ENCODE data around the gene GPR155. TPM values are rescaled to one million over a fixed set of nuclear protein-coding genes. Genes with fewer than 3 reads are reported as not detected.
A peak's percentile ranks its signal among the peaks of the same experiment; 100 is the strongest.

GPR155 gene
- total RNA-seq, 4 donors from 2014 or later = 1.2 to 7.3 (median 3.5) TPM

GRCh38 chr2:174495365-174496012, 8.7 kb upstream of the GPR155 start:
- intact Hi-C loops (cut with DNase I; ENCODE audit: low total_unique reads) (no loop called here), in situ Hi-C loops (cut with MboI; ENCODE audit: low pct_ligation_motif_present in 1 of 4, low pct_unique_long_range_greater_than_20kb in 1 of 4, low sequenced_read_pairs in 3 of 4) (no loop called here)
- Histone ChIP-seq H3K36me3 (no peaks in the 10 kb centered on the region), H3K4me1 (peaks cover 0 to 8% (median 0%) of the 10 kb centered on the region in 4 donors), H3K27ac (no peak overlapping the region), H3K9me3 (no peaks in the 10 kb centered on the region), H3K4me3 (no peak overlapping the region), H3K27me3 (no peaks in the 10 kb centered on the region)
- TF ChIP-seq POLR2A (IDR thresholded peaks at IDR 0.05) = no peak
- TF ChIP-seq EP300 (IDR thresholded peaks at IDR 0.05; ENCODE audit: low read depth) = no peak
- TF ChIP-seq CTCF (IDR thresholded peaks at IDR 0.05) = no peak
- TF ChIP-seq POLR2AphosphoS5 (IDR thresholded peaks at IDR 0.05) = no peak
- DNase-seq = no peak
- WGBS, 2 donors (ENCODE audit: low coverage in 1 of 2) = 61 to 62% methylated on average over 4 to 5 of the region's 5 CpGs

- Histone ChIP-seq H3K4me1 (peaks cover 0 to 8% (median 0%) of the 10 kb centered on the region in 4 donors), H3K9me3 (no peaks in the 10 kb centered on the region), H3K4me3 (no peak overlapping the region), H3K27me3 (no peaks in the 10 kb centered on the region), H3K27ac (peak overlapping the region; percentile 57 to 75 (median 66)), H3K36me3 (no peaks in the 10 kb centered on the region)
- no peak for DNase-seq
- TF ChIP-seq CTCF (IDR thresholded peaks at IDR 0.05) = no peak
- no peak for TF ChIP-seq EP300 (IDR thresholded peaks at IDR 0.05; ENCODE audit: low read depth)
- TF ChIP-seq POLR2AphosphoS5 (IDR thresholded peaks at IDR 0.05) = no peak
- no peak for TF ChIP-seq POLR2A (IDR thresholded peaks at IDR 0.05)
- WGBS, 2 donors (ENCODE audit: low coverage in 1 of 2) = 65 to 86% methylated on average over 7 to 11 of the region's 11 CpGs
- in situ Hi-C loops (cut with MboI; ENCODE audit: low pct_ligation_motif_present in 1 of 4, low pct_unique_long_range_greater_than_20kb in 1 of 4, low sequenced_read_pairs in 3 of 4) (no loop called here), intact Hi-C loops (cut with DNase I; ENCODE audit: low total_unique reads) (no loop called here)
These were observed 6.9 kb upstream of the GPR155 start for GRCh38 chr2:174493549-174494331.

GRCh38 chr2:174492963-174493431, 6.2 kb upstream of the GPR155 start:
- intact Hi-C loops (cut with DNase I; ENCODE audit: low total_unique reads) = no loop called here
- in situ Hi-C loops (cut with MboI; ENCODE audit: low pct_ligation_motif_present in 1 of 4, low pct_unique_long_range_greater_than_20kb in 1 of 4, low sequenced_read_pairs in 3 of 4) = no loop called here
- Histone ChIP-seq H3K27me3 (no peaks in the 10 kb centered on the region), H3K4me3 (no peak overlapping the region), H3K36me3 (no peaks in the 10 kb centered on the region), H3K4me1 (peaks cover 0 to 8% (median 0%) of the 10 kb centered on the region in 4 donors), H3K9me3 (no peaks in the 10 kb centered on the region), H3K27ac (peak overlapping the region; percentile 57 to 75 (median 66))
- peak; percentile 60 for DNase-seq
- 65 to 68% methylated on average over 5 to 7 of the region's 7 CpGs for WGBS, 2 donors (ENCODE audit: low coverage in 1 of 2)
- TF ChIP-seq CTCF (IDR thresholded peaks at IDR 0.05) (no peak), EP300 (IDR thresholded peaks at IDR 0.05; ENCODE audit: low read depth) (no peak), POLR2AphosphoS5 (IDR thresholded peaks at IDR 0.05) (no peak), POLR2A (IDR thresholded peaks at IDR 0.05) (no peak)

- in situ Hi-C loops (cut with MboI; ENCODE audit: low pct_ligation_motif_present in 1 of 4, low pct_unique_long_range_greater_than_20kb in 1 of 4, low sequenced_read_pairs in 3 of 4) (no loop called here), intact Hi-C loops (cut with DNase I; ENCODE audit: low total_unique reads) (no loop called here)
- H3K9me3 ChIP-seq = no peaks in the 10 kb centered on the region
- no peak for DNase-seq
- no peak overlapping the region for H3K4me3 ChIP-seq
- peaks cover 0 to 13% (median 0%) of the 10 kb centered on the region in 4 donors for H3K4me1 ChIP-seq
- TF ChIP-seq POLR2A (IDR thresholded peaks at IDR 0.05) (no peak), CTCF (IDR thresholded peaks at IDR 0.05) (no peak), POLR2AphosphoS5 (IDR thresholded peaks at IDR 0.05) (no peak), EP300 (IDR thresholded peaks at IDR 0.05; ENCODE audit: low read depth) (no peak)
- no peaks in the 10 kb centered on the region for H3K36me3 ChIP-seq
- WGBS, 2 donors (ENCODE audit: low coverage in 1 of 2) = 89 to 97% methylated on average over 2 of the region's 2 CpGs
- H3K27ac ChIP-seq = peak overlapping the region in 1 of 4 donors; percentile 63
- H3K27me3 ChIP-seq = no peaks in the 10 kb centered on the region
These were observed 5.1 kb upstream of the GPR155 start for GRCh38 chr2:174491947-174492346.

Data from transverse colon (tissue), 4 donors.